Measurements from ENCODE around the gene TNFSF9.

The TNFSF9 gene

GRCh38 chr19:6530386-6531162 lies at the start of gene TNFSF9:
Gene TNFSF9 (plus strand): TSS chr19:6531026. CDS start chr19:6531037, 11 bp downstream.
- DNase-seq (ENCODE audit: low spot score) = peak; percentile 89
- in situ Hi-C loops (cut with MboI; ENCODE audit: low sequenced_read_pairs, unreplicated experiment) = no loop called here
- TF ChIP-seq CTCF (IDR thresholded peaks at IDR 0.05; ENCODE audit: borderline replicate concordance, control extremely low read depth, extremely low read depth, insufficient read depth, missing control alignments) = no peak

- in situ Hi-C loops (cut with MboI; ENCODE audit: low sequenced_read_pairs, unreplicated experiment) = no loop called here
- TF ChIP-seq CTCF (IDR thresholded peaks at IDR 0.05; ENCODE audit: borderline replicate concordance, control extremely low read depth, extremely low read depth, insufficient read depth, missing control alignments) = peak; percentile 70
- peak; percentile 84 for DNase-seq (ENCODE audit: low spot score)
These were observed 49.1 kb upstream of the TNFSF9 start, which contains the start of gene DENND1C for GRCh38 chr19:6481541-6482342. Gene DENND1C (minus strand): TSS chr19:6481787. CDS start chr19:6481695, 92 bp downstream.

- in situ Hi-C loops (cut with MboI; ENCODE audit: low sequenced_read_pairs, unreplicated experiment) = no loop called here
- DNase-seq (ENCODE audit: low spot score) = no peak
- TF ChIP-seq CTCF (IDR thresholded peaks at IDR 0.05; ENCODE audit: borderline replicate concordance, control extremely low read depth, extremely low read depth, insufficient read depth, missing control alignments) = no peak
These were observed 48.5 kb upstream of the TNFSF9 start for GRCh38 chr19:6482343-6482686.

- in situ Hi-C loops (cut with MboI; ENCODE audit: low sequenced_read_pairs, unreplicated experiment) = no loop called here
- DNase-seq (ENCODE audit: low spot score) = peak; percentile 3
- TF ChIP-seq CTCF (IDR thresholded peaks at IDR 0.05; ENCODE audit: borderline replicate concordance, control extremely low read depth, extremely low read depth, insufficient read depth, missing control alignments) = no peak
These were observed 47.6 kb upstream of the TNFSF9 start for GRCh38 chr19:6483235-6483634.

- no peak for DNase-seq (ENCODE audit: low spot score)
- in situ Hi-C loops (cut with MboI; ENCODE audit: low sequenced_read_pairs, unreplicated experiment) = no loop called here
- TF ChIP-seq CTCF (IDR thresholded peaks at IDR 0.05; ENCODE audit: borderline replicate concordance, control extremely low read depth, extremely low read depth, insufficient read depth, missing control alignments) = no peak
These were observed 46.6 kb upstream of the TNFSF9 start for GRCh38 chr19:6484230-6484629.

GRCh38 chr19:6484831-6485230 lies 46.0 kb upstream of the TNFSF9 start:
- in situ Hi-C loops (cut with MboI; ENCODE audit: low sequenced_read_pairs, unreplicated experiment) = no loop called here
- no peak for TF ChIP-seq CTCF (IDR thresholded peaks at IDR 0.05; ENCODE audit: borderline replicate concordance, control extremely low read depth, extremely low read depth, insufficient read depth, missing control alignments)
- DNase-seq (ENCODE audit: low spot score) = no peak
